PC-9 (cell line): ENCODE results near the gene PRPF8.

Source experiments
- EZH2 ChIP-seq: fragments of 200-600 bp; sonication (generic); IDR thresholded peaks from 2 replicates; pipeline ENCODE4 v1.8.0; 2017; ENCODE audit warnings: antibody characterized with exemption, low read depth
- TF ChIP-seq, protein P1 (sequence below): fragments of 200-600 bp; sonication (generic); conservative IDR thresholded peaks from 2 replicates; pipeline ENCODE4 v1.6.1; 2017; ENCODE audit warnings: mixed run types, antibody characterized with exemption, mild to moderate bottlenecking, moderate library complexity

DNA sequence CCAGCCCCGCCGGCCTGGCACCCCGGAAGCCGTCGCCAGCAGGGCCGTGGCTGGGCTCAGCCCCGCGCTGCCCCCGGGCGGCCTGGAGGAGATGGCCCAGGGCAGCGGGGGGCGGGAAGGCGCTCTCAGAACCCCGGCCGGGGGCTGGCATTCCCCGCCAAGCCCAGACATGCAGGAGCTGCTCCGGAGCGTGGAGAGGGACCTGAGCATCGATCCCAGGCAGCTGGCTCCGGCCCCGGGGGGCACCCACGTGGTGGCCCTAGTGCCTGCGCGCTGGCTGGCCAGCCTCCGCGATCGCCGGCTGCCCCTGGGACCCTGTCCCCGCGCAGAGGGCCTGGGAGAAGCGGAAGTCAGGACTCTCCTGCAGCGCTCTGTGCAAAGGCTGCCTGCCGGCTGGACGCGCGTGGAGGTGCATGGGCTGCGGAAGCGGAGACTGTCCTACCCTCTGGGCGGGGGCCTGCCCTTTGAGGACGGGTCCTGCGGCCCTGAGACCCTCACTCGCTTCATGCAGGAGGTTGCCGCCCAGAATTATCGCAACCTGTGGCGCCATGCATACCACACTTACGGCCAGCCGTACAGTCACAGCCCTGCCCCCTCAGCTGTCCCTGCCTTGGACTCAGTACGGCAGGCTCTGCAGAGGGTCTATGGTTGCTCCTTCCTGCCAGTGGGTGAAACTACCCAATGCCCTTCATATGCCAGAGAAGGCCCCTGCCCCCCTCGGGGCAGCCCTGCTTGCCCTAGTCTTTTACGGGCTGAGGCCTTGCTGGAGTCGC lies 40.4 kb upstream of the PRPF8 start:
- TF ChIP-seq, protein P1, sequence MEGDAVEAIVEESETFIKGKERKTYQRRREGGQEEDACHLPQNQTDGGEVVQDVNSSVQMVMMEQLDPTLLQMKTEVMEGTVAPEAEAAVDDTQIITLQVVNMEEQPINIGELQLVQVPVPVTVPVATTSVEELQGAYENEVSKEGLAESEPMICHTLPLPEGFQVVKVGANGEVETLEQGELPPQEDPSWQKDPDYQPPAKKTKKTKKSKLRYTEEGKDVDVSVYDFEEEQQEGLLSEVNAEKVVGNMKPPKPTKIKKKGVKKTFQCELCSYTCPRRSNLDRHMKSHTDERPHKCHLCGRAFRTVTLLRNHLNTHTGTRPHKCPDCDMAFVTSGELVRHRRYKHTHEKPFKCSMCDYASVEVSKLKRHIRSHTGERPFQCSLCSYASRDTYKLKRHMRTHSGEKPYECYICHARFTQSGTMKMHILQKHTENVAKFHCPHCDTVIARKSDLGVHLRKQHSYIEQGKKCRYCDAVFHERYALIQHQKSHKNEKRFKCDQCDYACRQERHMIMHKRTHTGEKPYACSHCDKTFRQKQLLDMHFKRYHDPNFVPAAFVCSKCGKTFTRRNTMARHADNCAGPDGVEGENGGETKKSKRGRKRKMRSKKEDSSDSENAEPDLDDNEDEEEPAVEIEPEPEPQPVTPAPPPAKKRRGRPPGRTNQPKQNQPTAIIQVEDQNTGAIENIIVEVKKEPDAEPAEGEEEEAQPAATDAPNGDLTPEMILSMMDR = no peak
- no peak for TF ChIP-seq EZH2
